HG02938 (cell line): ENCODE data around the gene SLC25A21.
"Not testable (repeated sequence)": the region's sequence is repeated elsewhere in the genome, so short reads cannot be mapped to it uniquely, and the experiment has no call there.

Experiments
- ATAC-seq: cut with Tn5 transposase; IDR thresholded peaks from one replicate; pipeline ENCODE4 v1.9.1; 2021; ENCODE audit warnings: mild to moderate bottlenecking, moderate library complexity; ENCODE audit not compliant: unreplicated experiment

The SLC25A21 gene

DNA sequence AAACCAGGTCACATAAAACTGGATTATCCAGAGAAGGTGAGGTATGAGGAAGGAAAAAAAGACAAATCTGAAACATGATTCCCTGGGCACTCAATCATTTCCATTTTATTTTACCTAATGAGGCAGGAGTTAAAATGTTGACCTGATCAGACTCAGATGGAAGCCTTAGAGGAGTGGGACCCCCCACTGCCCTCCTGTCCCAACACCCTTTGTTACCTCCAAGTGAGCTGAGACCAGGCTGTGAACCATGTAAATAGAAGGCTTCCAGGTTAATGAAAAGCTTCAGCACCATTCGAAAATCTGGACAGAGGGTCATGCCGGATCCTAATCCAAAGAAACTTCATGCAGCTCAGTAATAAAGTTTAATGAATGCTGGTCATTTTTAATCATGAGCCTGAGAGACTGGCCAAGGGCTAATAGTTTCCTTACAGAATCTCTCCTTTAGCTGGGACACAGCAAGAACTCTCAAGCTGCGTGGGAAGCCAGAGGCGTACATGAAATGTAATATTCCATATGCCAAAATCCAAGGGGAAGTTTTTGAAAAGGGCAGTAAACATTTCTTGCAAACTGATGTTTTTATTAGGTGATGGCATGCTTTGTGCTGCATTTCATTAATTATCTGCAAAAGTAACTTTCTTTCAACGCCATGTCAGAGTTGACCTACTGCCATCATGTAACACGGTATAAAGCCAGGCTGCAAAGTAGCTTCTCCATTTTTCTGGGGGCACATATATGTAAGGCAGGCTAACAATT lies 327.8 kb downstream of the SLC25A21 start:
- no peak for ATAC-seq

DNA sequence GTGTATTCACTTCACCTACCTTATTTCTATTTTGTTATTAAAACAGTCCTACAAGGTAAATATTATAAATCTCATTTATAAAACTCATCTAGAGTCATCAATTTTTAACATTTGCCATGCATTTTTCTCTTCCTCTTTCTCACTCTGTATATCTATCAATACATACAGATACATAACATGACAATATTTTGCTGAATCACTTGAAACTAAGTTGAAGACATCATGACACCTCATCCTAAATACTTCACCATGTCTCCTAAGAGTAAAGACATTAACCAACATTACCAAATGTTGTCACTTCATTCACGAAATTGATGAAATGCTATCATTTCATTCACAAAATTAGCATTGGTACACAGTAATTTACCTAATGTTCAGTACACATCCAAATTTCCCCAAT lies 329.0 kb downstream of the SLC25A21 start:
- ATAC-seq = no peak

DNA sequence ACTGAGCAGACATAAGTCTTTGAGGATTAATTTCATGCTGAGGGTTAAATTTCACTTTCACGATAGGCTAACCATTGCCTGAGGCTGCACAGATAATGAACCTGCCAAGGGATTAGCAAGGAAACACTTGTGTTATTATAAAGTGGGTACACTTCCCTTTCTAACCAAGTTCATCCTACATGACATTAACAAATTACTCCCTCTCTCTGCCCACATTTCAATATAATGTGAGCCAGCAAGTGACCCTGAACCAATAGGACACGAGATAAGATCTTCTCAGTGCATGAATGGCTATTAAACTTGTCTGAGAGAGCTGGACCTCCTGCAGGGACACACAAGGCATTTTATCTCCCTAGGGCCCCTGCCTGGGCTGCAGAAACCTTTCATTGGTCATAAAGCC lies 337.3 kb downstream of the SLC25A21 start:
- no peak for ATAC-seq

DNA sequence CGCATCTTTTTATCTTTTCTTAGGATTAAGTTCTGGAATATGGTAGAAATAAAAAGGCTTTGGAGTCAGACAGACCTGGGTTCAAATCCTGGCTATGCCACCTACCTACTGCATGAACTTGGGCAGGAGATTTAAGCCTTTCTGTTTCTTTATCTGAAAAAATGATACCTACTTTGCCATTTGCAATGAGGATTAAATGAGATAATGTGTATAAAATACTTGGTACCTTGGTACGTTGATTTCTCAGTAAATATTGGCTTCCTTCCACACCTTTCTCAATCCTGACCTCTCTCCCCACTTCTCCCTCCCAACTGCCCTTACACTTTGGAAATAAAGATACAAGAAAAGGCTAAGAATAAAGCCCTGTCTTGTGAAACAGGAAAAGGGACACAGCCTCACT lies 338.1 kb downstream of the SLC25A21 start:
- ATAC-seq = no peak

DNA sequence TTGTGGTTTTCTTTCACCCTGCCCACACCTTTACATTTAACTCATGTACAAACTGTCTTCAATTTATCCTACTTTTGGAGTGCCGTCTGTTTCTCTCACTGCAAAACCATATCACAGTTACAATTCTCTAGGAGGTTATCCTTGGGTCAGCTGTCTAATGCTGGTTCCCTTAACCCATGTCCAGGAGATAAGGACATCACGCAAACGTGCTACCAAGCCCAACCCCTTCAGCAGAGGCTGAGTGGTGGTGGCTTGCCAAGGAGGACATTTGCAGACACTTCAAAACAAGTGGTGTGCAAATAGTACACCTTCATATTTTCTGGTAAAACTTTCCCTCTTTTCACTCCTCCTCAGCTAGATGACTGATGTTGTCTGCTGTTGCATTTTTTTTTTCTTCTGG lies 342.9 kb downstream of the SLC25A21 start:
- no peak for ATAC-seq

DNA sequence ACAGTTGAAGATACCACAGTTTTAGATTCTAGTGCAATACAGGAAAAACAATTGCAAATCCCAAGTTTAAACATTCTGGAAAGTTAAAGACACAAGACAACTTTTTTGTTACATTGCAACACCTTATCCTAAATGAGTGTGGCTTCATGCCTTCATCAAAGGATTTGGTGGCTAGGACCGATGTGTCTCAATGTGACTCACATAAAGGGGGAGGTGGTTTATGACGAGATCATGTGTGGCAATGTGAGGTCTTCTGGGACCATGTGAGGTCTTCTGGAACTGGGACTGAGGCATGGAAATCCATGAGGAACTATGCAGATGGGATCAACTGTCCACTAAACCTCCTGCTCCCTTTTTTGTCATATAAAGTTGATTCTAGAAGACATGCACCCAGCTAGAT lies 344.5 kb downstream of the SLC25A21 start:
- no peak for ATAC-seq

DNA sequence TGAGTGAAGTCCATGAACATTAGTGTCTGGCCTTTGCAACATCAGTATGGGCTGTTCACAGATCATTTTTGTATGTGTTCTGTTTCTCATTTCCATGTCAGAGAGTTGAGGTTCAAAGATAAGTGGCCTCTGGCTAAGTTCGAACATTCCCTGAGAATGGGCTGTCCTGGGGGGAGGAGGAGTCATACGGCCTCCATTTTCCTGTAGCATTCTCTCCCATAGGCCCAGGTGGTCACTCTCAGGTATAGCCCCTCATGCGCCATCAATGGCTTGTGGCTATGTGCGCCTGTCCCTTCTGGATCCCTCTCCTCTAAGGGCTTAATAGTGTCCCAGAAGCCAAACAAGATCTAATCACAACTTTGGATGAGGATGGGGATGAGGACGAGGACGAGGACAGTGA lies 345.8 kb downstream of the SLC25A21 start:
- ATAC-seq = no peak

DNA sequence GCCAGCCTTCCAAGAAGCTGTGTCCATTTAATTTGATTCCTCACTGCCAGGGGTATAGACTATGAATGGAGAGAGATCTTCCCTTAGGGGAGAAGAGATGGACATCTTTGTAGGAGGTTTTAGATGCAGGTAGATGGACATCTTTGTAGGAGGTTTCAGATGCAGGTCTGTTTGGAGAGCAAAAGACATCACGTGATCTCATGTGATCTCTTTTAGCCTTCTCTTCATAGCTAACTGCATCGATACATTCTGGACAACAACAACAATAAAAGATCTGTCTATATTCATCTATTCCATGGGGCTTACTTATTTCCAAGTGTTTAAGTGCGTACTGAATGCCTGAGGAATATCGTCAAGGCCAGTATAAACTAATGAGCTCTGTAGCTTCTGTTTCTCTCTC lies 347.6 kb downstream of the SLC25A21 start:
- ATAC-seq = no peak

DNA sequence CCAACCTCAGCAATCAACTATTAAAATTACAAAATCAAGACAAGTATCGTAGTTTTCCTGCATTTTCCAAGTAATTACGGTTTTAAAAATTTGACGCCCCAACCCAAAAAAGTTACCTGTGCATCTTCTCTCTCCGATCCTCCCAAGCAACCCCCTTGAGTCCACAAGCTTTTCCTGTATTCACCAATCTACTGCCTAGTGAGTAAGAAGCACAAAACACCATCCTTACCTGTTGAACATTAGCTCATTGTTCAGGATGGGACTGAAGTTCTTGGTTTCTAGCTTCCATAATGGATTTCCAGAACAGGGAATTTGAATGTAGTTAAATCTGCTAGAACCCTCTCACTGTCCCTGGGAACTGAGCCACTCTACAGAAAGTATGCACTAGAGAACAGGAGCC lies 348.8 kb downstream of the SLC25A21 start:
- ATAC-seq = no peak

DNA sequence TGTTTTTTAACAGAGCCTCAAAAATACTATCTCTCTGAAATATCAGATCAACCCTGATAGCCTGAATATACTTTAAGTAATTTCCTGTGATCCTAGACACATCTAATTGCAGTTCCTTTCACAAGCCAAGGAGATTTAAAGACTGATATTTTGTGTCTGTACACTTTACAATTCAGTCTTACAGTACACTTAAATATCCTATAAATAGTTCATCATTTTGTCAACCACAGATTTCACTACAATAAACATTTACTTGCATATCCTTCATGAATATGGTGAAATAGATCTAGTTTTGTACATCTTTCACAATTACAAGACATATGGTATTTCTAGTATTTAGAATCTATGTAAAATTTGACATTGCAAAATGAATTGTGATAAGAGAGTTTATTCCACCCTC lies 349.7 kb downstream of the SLC25A21 start:
- ATAC-seq = no peak

DNA sequence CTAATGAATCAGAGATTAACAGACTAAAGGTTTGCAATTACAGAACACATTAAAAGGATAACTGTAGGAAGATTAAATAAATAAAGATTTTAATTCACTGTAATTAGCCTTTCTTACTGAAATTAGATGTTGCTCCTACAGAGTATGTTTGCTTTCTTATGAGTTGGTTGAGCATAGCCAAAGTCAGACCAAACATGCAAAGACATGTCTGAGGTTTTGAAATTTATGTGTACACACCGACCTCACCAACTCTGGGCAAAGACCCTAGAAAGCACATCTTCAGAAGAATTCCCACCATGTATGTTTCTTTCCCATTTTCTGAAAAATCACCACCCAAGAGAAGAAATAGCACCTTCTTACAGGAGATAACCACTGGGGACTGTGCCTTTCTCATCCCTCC lies 351.5 kb downstream of the SLC25A21 start:
- ATAC-seq = no peak

DNA sequence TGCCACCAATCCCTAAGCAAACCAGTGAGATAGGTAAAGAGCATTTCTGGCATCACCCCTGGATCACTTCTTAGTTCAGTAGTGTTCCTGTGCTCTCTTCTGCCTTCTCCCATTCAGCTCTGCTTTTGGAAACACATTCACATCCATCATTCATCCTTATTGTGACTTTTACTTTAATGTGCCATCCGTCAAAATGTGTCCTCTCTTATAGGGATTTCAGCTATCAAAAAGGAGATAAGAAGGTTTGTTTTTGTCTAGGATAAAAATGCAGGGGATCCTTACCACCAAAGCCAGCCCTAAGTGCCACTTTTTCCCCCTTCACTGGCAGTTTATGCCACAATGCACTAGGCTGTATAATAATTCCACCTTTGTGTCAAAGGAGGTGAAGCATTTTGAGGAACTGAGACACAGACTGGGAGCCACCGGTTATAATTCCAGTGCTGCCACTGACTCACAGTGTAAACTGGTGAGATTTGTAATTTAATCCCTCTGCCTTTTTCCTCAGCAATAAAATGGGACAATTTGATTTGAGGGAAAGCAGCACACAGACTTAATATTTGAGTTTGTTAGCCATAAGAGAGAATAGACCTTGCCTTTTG lies 352.2 kb downstream of the SLC25A21 start:
- no peak for ATAC-seq

DNA sequence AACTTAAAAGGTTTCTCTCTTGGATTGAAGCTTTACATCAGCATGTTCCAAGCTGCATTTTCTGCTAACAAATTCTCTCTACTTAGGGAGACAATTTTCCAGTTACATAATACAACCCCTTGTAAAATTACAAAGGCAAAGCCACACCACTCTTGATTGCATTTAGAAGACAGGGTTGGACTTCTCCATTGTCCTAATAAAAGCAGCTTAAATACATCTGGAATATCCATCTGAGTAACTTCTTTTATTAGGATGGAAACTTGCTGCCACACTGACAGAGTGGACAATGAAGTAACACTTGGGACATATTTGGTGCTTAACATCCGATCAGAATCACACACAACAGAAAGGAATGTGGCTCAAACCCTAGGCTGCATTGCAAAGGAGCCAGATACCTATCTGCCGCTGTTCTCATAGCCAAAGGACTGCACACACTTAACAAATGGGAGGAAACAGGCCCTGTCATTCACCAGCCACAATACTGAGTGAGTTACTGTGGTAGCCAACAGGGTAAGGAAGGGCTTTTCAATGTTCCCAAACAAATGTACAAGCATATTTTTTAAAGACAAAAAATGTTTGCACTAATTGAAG lies 353.5 kb downstream of the SLC25A21 start:
- no peak for ATAC-seq

DNA sequence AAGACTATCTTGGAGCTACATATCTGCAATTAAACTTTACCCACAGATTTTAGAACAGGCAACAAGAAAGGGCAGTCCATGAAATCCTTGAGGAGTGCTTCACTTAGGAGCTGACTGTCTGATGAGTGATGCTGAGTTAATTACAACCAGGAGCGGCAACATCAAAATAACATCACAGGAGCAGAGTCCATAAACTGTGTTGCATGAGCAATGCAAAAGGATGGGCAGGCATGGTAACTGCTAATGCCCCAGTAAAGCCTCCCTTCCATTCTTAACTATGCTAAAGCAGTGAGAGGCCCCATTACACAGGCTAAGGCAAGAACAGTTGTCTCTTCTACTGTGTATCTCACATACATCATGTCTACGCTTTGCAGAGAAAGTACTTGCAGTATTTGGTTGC lies 354.2 kb downstream of the SLC25A21 start:
- ATAC-seq = no peak

DNA sequence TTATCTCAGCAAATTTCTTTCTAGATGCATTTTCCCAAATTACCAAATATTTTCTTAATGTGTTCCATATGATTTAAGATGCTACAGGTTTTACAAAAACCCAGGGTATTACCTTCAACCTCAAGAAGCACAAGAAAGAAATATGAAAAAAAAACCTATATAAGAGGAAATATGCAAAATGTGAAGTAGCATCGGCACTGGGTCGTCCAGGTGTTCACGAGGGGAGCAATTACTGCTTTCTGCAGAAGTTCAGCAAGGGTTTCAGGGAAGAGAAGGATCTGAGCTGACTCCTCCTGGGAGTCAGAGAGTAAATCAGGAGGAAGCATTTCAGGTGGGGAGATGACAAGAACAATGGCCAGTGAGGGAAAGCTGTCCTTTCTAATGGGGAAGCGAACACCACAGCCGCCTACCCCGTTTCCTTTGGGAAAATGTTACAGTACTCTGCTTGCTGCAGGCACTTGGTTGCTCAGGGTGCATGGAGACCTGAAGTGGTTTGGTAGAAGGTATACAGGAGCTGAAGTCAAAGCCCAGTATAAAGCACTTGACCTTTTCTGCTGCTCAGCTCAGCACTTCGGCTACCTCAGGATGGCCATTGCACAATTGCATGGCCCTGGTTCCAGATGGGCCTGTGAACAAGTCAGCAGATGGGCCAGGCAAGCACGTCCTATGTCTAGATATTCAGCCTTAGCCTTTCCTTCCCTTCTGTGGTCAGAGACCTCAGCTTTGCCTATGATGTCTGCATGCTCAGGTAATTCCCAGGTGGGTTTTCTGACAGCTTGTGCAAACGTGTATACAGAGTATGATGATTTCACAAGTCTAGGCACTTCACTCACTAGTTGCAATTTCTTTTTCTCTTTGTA lies 355.1 kb downstream of the SLC25A21 start:
- ATAC-seq = no peak

DNA sequence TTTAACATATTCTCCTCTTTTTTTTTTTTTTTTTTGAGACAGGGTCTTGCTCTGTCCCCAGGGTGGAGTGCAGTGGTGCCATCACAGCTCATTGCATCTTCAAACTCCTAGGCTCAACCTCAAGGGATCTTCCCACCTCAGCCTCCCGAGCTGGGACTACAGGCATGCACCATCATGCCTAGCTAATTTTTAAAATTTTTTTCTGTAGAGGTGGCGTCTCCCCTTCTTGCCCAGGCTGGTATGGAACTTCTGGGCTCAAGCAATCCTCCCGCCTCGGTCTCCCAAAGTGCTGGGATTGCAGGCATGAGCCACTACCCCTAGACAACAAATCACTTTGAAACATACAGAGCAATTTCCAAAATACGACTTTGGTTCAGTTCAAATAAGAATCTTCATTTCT lies 355.9 kb downstream of the SLC25A21 start:
- no peak for ATAC-seq

DNA sequence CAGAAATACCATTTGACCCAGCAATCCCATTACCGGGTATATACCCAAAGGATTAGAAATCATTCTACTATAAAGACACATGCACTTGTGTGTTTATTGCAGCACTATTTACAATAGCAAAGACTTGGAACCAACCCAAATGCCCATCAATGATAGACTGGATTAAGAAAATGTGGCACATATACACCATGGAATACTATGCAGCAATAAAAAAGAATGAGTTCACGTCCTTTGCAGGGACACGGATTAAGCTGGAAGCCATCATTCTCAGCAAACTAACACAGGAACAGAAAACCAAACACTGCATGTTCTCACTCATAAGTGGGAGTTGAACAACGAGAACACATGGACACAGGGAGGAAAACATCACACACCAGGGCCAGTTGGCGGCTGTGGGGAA lies 357.6 kb downstream of the SLC25A21 start:
- ATAC-seq = not testable (repeated sequence)

DNA sequence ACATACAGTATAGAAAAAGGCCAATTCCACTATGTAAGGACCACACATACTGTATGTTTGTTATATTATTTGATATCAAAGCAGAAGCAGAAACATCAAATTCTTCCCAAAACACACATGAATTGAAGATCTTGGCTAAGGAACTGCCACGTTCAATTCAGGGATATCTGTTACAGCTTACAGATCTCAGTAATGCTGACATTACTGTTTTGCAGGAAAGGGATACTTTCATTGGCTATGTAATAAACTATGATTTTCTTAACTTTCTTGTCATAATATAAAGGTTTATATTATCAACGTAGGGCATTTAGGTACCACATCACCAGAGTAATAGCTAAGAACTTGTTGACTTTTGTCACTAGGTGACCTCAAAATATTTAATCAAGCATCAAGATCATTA lies 362.2 kb downstream of the SLC25A21 start:
- ATAC-seq = no peak

DNA sequence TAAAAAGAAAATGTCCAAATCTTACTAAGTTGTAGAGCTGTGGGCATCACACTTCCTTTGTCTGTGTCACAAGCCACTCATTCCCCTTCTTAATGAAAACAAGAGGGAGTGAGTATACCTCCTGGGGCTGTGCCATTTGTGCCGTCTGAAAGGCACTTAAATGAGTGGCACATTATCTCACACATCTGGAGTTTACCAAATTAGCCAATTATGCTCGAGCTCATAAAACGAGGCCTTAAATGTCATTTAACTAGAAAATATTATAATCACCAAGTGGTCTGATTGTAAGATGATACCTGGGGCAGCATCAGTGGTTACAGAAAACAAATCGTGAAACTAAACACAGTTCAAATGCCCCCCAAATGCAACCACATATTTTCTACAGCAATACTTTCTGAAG lies 364.7 kb downstream of the SLC25A21 start:
- no peak for ATAC-seq

DNA sequence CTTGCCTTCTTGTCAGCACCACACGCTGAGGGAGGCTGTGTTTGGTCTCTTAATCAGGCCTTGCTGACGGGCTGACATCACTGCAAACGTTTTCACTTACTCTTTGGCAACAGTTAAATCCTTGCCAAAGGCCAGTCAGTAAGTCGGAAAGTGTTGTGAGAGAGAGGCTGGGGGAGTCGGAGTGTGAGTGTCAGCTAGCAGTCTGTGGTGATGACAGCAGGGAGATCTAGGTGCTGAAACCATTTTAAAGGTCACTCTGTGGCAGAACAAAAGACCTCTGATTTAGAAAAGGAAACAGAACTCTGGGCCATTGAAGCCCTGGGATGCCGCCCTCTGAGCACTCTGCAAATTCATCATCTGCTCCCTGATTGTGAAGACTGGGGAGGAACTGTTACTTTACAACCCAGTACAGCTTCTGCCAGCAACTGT lies 367.3 kb downstream of the SLC25A21 start:
- no peak for ATAC-seq

DNA sequence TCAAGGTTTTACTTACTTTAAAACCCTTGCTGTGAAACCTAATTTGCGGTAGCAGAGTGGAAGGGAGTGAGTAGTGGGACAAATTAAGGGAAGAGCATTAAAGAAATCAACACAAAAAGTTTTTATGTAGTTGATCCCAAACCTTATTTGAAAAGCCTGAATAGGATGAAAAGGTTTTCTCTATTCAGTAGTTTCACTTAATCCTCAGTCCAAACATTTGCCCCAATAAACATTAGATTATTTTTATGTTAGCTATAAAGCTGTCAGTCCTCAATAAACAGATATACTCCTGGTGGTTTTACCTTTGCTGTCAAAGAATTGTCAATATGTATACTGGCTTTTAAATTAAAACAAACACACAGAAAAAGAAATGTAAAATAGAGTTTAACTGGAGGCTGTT lies 374.8 kb downstream of the SLC25A21 start:
- ATAC-seq = no peak

DNA sequence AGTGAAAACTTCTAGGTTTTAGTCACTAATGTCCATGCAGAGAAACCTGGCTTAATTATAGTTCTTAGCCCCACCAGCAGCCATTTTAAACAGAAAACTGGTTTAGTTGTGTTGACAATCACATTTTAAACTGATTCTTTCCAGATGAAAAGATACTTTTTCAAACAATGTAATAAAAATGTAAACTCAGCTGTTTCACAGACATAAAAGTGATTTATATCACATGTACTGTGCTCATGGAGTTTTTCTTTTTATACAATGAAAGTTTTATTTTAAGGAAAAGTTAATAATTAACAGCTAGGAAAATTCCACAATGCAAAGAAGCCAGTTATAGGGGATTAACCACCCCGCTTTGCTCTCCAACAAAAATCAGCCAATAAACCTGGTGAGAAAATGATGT lies 381.0 kb downstream of the SLC25A21 start:
- no peak for ATAC-seq
